ENCODE results near the gene FYCO1. TPM values are rescaled to one million over a fixed set of nuclear protein-coding genes. Genes with fewer than 3 reads are reported as not detected.

Gene FYCO1
- total RNA-seq, 1 donor from 2014 or later = 31.8 TPM

DNA sequence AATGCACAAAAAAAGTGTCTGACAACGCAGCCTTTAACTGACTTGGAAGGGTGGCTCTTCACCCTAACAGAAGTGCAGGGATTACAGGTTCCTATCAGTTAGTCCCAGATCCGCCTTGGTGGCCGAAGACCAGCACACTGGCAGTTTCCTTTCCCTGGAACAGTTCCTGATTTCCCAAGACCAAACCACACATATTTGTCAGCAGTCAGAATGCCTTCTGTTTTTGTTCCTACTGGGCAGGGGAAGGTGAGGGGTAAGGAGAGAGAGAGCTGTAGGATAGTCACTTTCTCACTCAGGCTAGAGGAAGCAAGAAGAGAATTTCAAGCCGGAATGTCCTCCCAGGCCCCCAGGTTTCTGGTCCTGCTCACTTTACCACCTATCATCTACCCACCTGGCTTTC is 43.2 kb downstream of the FYCO1 start:
- DNase-seq (ENCODE audit: extremely low spot score, unreplicated experiment) = no peak
- no peaks in the 10 kb centered on the region for H3K27me3 Mint-ChIP-seq (ENCODE audit: unreplicated experiment)
- H3K36me3 Mint-ChIP-seq (ENCODE audit: unreplicated experiment) = peaks cover 51% of the 10 kb centered on the region
- H3K27ac Mint-ChIP-seq (ENCODE audit: unreplicated experiment) = no peak overlapping the region
- H3K4me3 Mint-ChIP-seq (ENCODE audit: unreplicated experiment) = no peak overlapping the region
- peaks cover 4% of the 10 kb centered on the region for H3K4me1 Mint-ChIP-seq (ENCODE audit: unreplicated experiment)
- H3K9me3 Mint-ChIP-seq (ENCODE audit: unreplicated experiment) = no peaks in the 10 kb centered on the region
- TF ChIP-seq CTCF (IDR thresholded peaks at IDR 0.05) = no peak

- no peaks in the 10 kb centered on the region for H3K27me3 Mint-ChIP-seq (ENCODE audit: unreplicated experiment)
- no peak overlapping the region for H3K4me3 Mint-ChIP-seq (ENCODE audit: unreplicated experiment)
- DNase-seq (ENCODE audit: extremely low spot score, unreplicated experiment) = no peak
- H3K36me3 Mint-ChIP-seq (ENCODE audit: unreplicated experiment) = peaks cover 51% of the 10 kb centered on the region
- H3K9me3 Mint-ChIP-seq (ENCODE audit: unreplicated experiment) = no peaks in the 10 kb centered on the region
- peaks cover 4% of the 10 kb centered on the region for H3K4me1 Mint-ChIP-seq (ENCODE audit: unreplicated experiment)
- H3K27ac Mint-ChIP-seq (ENCODE audit: unreplicated experiment) = no peak overlapping the region
- TF ChIP-seq CTCF (IDR thresholded peaks at IDR 0.05) = no peak
Measured at GRCh38 chr3:45951946-45952345, 43.7 kb downstream of the FYCO1 start.

GRCh38 chr3:45950686-45951600 is 44.7 kb downstream of the FYCO1 start:
- no peak for TF ChIP-seq CTCF (IDR thresholded peaks at IDR 0.05)
- H3K27me3 Mint-ChIP-seq (ENCODE audit: unreplicated experiment) = no peaks in the 10 kb centered on the region
- H3K9me3 Mint-ChIP-seq (ENCODE audit: unreplicated experiment) = no peaks in the 10 kb centered on the region
- no peak for DNase-seq (ENCODE audit: extremely low spot score, unreplicated experiment)
- no peaks in the 10 kb centered on the region for H3K4me1 Mint-ChIP-seq (ENCODE audit: unreplicated experiment)
- H3K27ac Mint-ChIP-seq (ENCODE audit: unreplicated experiment) = no peak overlapping the region
- no peak overlapping the region for H3K4me3 Mint-ChIP-seq (ENCODE audit: unreplicated experiment)
- H3K36me3 Mint-ChIP-seq (ENCODE audit: unreplicated experiment) = peaks cover 48% of the 10 kb centered on the region

DNA sequence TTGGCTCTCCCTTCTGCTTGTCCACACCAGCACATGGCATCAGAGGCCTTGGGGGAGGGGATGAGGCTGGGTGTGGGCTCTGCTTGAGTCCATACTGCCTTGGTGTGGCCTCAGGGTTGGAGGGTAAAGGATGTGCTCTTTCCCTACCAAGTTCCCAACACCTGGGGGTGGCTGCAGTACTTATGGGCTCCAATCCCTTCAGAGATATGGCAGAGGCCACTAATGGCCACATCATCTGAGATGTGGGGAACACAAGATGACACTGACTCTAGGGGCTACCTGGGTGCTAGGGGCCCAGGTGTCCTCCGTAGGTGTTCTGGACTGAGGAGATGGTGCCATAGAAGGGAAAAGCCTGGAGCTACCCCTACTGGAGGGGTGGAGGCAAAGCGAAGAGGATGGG is 45.5 kb downstream of the FYCO1 start:
- DNase-seq (ENCODE audit: extremely low spot score, unreplicated experiment) = no peak
- Mint-ChIP-seq H3K36me3 (ENCODE audit: unreplicated experiment) (peaks cover 46% of the 10 kb centered on the region), H3K9me3 (ENCODE audit: unreplicated experiment) (no peaks in the 10 kb centered on the region), H3K4me3 (ENCODE audit: unreplicated experiment) (no peak overlapping the region), H3K27ac (ENCODE audit: unreplicated experiment) (no peak overlapping the region), H3K4me1 (ENCODE audit: unreplicated experiment) (no peaks in the 10 kb centered on the region), H3K27me3 (ENCODE audit: unreplicated experiment) (no peaks in the 10 kb centered on the region)
- no peak for TF ChIP-seq CTCF (IDR thresholded peaks at IDR 0.05)

GRCh38 chr3:45949432-45949831 is 46.2 kb downstream of the FYCO1 start:
- Mint-ChIP-seq H3K9me3 (ENCODE audit: unreplicated experiment) (no peaks in the 10 kb centered on the region), H3K4me3 (ENCODE audit: unreplicated experiment) (no peak overlapping the region), H3K27ac (ENCODE audit: unreplicated experiment) (no peak overlapping the region), H3K4me1 (ENCODE audit: unreplicated experiment) (no peaks in the 10 kb centered on the region), H3K27me3 (ENCODE audit: unreplicated experiment) (no peaks in the 10 kb centered on the region), H3K36me3 (ENCODE audit: unreplicated experiment) (peaks cover 42% of the 10 kb centered on the region)
- no peak for DNase-seq (ENCODE audit: extremely low spot score, unreplicated experiment)
- TF ChIP-seq CTCF (IDR thresholded peaks at IDR 0.05) = no peak
